Measurements from ENCODE around the gene BMERB1.

- no peak for TF ChIP-seq CTCF (IDR thresholded peaks at IDR 0.05; ENCODE audit: low read depth, low read length)
- no peak for TF ChIP-seq MAX (IDR thresholded peaks at IDR 0.05; ENCODE audit: low read depth, low read length)
These were observed 77.5 kb downstream of the BMERB1 start for GRCh38 chr16:15511759-15512487.

Measured in NB4 (cell line).